Measurements from ENCODE around the gene LDLRAD3. TPM values are rescaled to one million over a fixed set of nuclear protein-coding genes. Genes with fewer than 3 reads are reported as not detected.

Gene LDLRAD3
- total RNA-seq, 4 donors from 2014 or later: 39.7 to 50.9 (median 46.0) TPM

- DNase-seq (ENCODE audit: low spot score in 2 of 2): no peak
- Histone ChIP-seq H3K27ac (no peak overlapping the region), H3K36me3 (no peaks in the 10 kb centered on the region), H3K4me3 (no peak overlapping the region), H3K4me1 (no peaks in the 10 kb centered on the region), H3K9me3 (no peaks in the 10 kb centered on the region), H3K27me3 (no peaks in the 10 kb centered on the region)
- 65% methylated on average over 4 of the region's 4 CpGs for WGBS
- TF ChIP-seq CTCF (IDR thresholded peaks at IDR 0.05) (no peak), POLR2AphosphoS5 (IDR thresholded peaks at IDR 0.05) (no peak), EP300 (IDR thresholded peaks at IDR 0.05) (no peak), POLR2A (IDR thresholded peaks at IDR 0.05) (no peak)
Observed at GRCh38 chr11:36240173-36240572, 296.3 kb downstream of the LDLRAD3 start.

- no peaks in the 10 kb centered on the region for H3K4me1 ChIP-seq
- 84% methylated on average over 4 of the region's 4 CpGs for WGBS
- H3K36me3 ChIP-seq: no peaks in the 10 kb centered on the region
- DNase-seq (ENCODE audit: low spot score in 2 of 2): no peak
- no peak for TF ChIP-seq POLR2A (IDR thresholded peaks at IDR 0.05)
- TF ChIP-seq CTCF (IDR thresholded peaks at IDR 0.05): no peak
- TF ChIP-seq POLR2AphosphoS5 (IDR thresholded peaks at IDR 0.05): no peak
- no peak for TF ChIP-seq EP300 (IDR thresholded peaks at IDR 0.05)
- H3K27me3 ChIP-seq: no peaks in the 10 kb centered on the region
- no peaks in the 10 kb centered on the region for H3K9me3 ChIP-seq
- no peak overlapping the region for H3K4me3 ChIP-seq
- H3K27ac ChIP-seq: no peak overlapping the region
Observed at GRCh38 chr11:36240801-36241200, 296.9 kb downstream of the LDLRAD3 start.

- H3K36me3 ChIP-seq: no peaks in the 10 kb centered on the region
- 100% methylated on average over 1 of the region's 1 CpG for WGBS
- TF ChIP-seq POLR2AphosphoS5 (IDR thresholded peaks at IDR 0.05) (no peak), POLR2A (IDR thresholded peaks at IDR 0.05) (no peak), EP300 (IDR thresholded peaks at IDR 0.05) (no peak), CTCF (IDR thresholded peaks at IDR 0.05) (no peak)
- DNase-seq (ENCODE audit: low spot score in 2 of 2): no peak
- H3K4me3 ChIP-seq: no peak overlapping the region
- H3K9me3 ChIP-seq: no peaks in the 10 kb centered on the region
- H3K4me1 ChIP-seq: no peaks in the 10 kb centered on the region
- H3K27ac ChIP-seq: no peak overlapping the region
- H3K27me3 ChIP-seq: no peaks in the 10 kb centered on the region
Observed at GRCh38 chr11:36241497-36241896, 297.6 kb downstream of the LDLRAD3 start.

- H3K36me3 ChIP-seq: no peaks in the 10 kb centered on the region
- TF ChIP-seq CTCF (IDR thresholded peaks at IDR 0.05): no peak
- no peak for TF ChIP-seq POLR2AphosphoS5 (IDR thresholded peaks at IDR 0.05)
- TF ChIP-seq EP300 (IDR thresholded peaks at IDR 0.05): no peak
- no peak for TF ChIP-seq POLR2A (IDR thresholded peaks at IDR 0.05)
- H3K27ac ChIP-seq: no peak overlapping the region
- H3K27me3 ChIP-seq: peaks cover 3% of the 10 kb centered on the region
- no peaks in the 10 kb centered on the region for H3K9me3 ChIP-seq
- no peaks in the 10 kb centered on the region for H3K4me1 ChIP-seq
- no peak for DNase-seq (ENCODE audit: low spot score in 2 of 2)
- no peak overlapping the region for H3K4me3 ChIP-seq
- 64% methylated on average over 1 of the region's 1 CpG for WGBS
Observed at GRCh38 chr11:36243641-36244040, 299.8 kb downstream of the LDLRAD3 start.

GRCh38 chr11:36247493-36247892, 303.6 kb downstream of the LDLRAD3 start:
- Histone ChIP-seq H3K4me1 (peaks cover 5% of the 10 kb centered on the region), H3K27ac (no peak overlapping the region), H3K27me3 (peaks cover 3% of the 10 kb centered on the region), H3K4me3 (no peak overlapping the region), H3K9me3 (no peaks in the 10 kb centered on the region), H3K36me3 (no peaks in the 10 kb centered on the region)
- WGBS: 75% methylated on average over 3 of the region's 3 CpGs
- no peak for TF ChIP-seq EP300 (IDR thresholded peaks at IDR 0.05)
- no peak for TF ChIP-seq POLR2AphosphoS5 (IDR thresholded peaks at IDR 0.05)
- TF ChIP-seq CTCF (IDR thresholded peaks at IDR 0.05): no peak
- no peak for TF ChIP-seq POLR2A (IDR thresholded peaks at IDR 0.05)
- DNase-seq (ENCODE audit: low spot score in 2 of 2): no peak

All from suprapubic skin (tissue), 4 donors.